Liver (tissue), 3 donors: ENCODE measurements around the gene IL17RE.

ENCODE experiments used
- EGR1 ChIP-seq, 2 donors: IDR thresholded peaks; 2 replicates each; pipeline ENCODE4 v1.6.1; 2016 to 2018; ENCODE audit warnings: antibody characterized with exemption in 2 of 2, low read depth in 2 of 2
- GABPA ChIP-seq, 2 donors: IDR thresholded peaks in 1 of 2; conservative IDR thresholded peaks in 1 of 2; 2 replicates each; pipeline ENCODE4 v1.6.1; 2016; ENCODE audit warnings: antibody characterized with exemption in 2 of 2, mild to moderate bottlenecking in 1 of 2, moderate library complexity in 1 of 2
- JUND ChIP-seq, 2 donors: IDR thresholded peaks; 2 replicates each; pipeline ENCODE4 v1.6.1; 2016; ENCODE audit warnings: antibody characterized with exemption in 2 of 2
- YY1 ChIP-seq: IDR thresholded peaks from 2 replicates; pipeline ENCODE4 v1.6.1; 2016; ENCODE audit warnings: antibody characterized with exemption, mild to moderate bottlenecking
- TF ChIP-seq, protein P1 (sequence below): fragments of 150-350 bp; IDR thresholded peaks from 2 replicates; pipeline ENCODE4 v1.5.1; 2017; ENCODE audit warnings: improper control_type of control experiment, low read depth, low read length; ENCODE audit not compliant: missing input control
- TF ChIP-seq, protein P2 (sequence below): IDR thresholded peaks from 2 replicates; pipeline ENCODE4 v1.6.1; 2016; ENCODE audit warnings: antibody characterized with exemption
- donor health status: healthy.
- donor health status: healthy.

DNA sequence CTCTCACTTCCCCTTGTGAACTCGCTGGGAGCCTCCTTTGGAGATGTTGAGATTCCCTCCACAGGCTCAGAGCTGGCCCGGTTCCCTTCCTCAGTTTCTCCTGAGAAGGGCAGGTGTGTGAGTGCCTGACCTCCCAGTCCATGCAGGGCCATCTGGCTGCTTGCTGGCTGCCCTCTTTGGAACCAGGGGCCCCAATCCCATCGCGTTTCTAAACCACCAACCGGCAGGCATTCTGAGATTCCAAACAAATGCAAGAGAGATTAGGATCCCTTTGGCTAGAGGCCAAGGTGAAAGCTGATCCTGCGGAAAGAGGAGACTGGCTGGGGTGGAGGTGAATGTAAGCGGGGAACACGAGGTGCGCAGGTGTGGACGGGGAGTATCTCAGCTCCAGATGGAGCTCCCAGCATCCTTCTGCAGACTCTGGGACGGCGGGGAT lies 52.4 kb downstream of the IL17RE start:
- TF ChIP-seq, protein P1, sequence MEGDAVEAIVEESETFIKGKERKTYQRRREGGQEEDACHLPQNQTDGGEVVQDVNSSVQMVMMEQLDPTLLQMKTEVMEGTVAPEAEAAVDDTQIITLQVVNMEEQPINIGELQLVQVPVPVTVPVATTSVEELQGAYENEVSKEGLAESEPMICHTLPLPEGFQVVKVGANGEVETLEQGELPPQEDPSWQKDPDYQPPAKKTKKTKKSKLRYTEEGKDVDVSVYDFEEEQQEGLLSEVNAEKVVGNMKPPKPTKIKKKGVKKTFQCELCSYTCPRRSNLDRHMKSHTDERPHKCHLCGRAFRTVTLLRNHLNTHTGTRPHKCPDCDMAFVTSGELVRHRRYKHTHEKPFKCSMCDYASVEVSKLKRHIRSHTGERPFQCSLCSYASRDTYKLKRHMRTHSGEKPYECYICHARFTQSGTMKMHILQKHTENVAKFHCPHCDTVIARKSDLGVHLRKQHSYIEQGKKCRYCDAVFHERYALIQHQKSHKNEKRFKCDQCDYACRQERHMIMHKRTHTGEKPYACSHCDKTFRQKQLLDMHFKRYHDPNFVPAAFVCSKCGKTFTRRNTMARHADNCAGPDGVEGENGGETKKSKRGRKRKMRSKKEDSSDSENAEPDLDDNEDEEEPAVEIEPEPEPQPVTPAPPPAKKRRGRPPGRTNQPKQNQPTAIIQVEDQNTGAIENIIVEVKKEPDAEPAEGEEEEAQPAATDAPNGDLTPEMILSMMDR, result no peak
- TF ChIP-seq EGR1 (IDR thresholded peaks at IDR 0.05; ENCODE audit: low read depth in 2 of 2) (no peak), GABPA (IDR thresholded peaks at IDR 0.05 in 1 of 2, conservative IDR thresholded peaks at IDR 0.05 in 1 of 2) (no peak), YY1 (no peak), JUND (IDR thresholded peaks at IDR 0.05) (no peak)
- TF ChIP-seq, protein P2, sequence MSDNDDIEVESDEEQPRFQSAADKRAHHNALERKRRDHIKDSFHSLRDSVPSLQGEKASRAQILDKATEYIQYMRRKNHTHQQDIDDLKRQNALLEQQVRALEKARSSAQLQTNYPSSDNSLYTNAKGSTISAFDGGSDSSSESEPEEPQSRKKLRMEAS, result no peak
